Measurements from ENCODE around the gene DENR. TPM values are rescaled to one million over a fixed set of nuclear protein-coding genes. Genes with fewer than 3 reads are reported as not detected.

DENR gene
- total RNA-seq, 3 donors from 2014 or later = 88.1 to 92.9 (median 90.2) TPM

Other genes starting within 250 kb of the DENR start
- 10 to 100 TPM; 84.7 to 97.3 (median 90.7) TPM for gene RSRC2, start 225.9 kb upstream of the DENR start, total RNA-seq
- 10 to 100 TPM; 54.7 to 62.7 (median 57.8) TPM for gene KNTC1, start 225.6 kb upstream of the DENR start, total RNA-seq
- not detected for gene HCAR2, start 49.5 kb upstream of the DENR start, total RNA-seq
- not detected for gene HCAR3, start 36.0 kb upstream of the DENR start, total RNA-seq
- under 1 TPM; 0.24 to 0.61 (median 0.40) TPM for gene HCAR1, start 22.0 kb upstream of the DENR start, total RNA-seq
- 1 to 10 TPM in 1 of 3 donors, under 1 TPM in 2; 0.40 to 1.3 (median 0.43) TPM for gene CCDC62, start 21.7 kb downstream of the DENR start, total RNA-seq
- 10 to 100 TPM; 23.2 to 34.5 (median 32.1) TPM for gene HIP1R, start 82.6 kb downstream of the DENR start, total RNA-seq
- 10 to 100 TPM; 11.9 to 20.3 (median 18.4) TPM for gene VPS37B, start 143.3 kb downstream of the DENR start, total RNA-seq
- gene ABCB9, start 213.6 kb downstream of the DENR start, total RNA-seq = 1 to 10 TPM; 2.3 to 3.2 (median 2.9) TPM
- gene OGFOD2, start 222.4 kb downstream of the DENR start, total RNA-seq = 10 to 100 TPM; 23.1 to 25.5 (median 24.7) TPM
- 100 to 1,000 TPM; 118 to 141 (median 129) TPM for gene ARL6IP4, start 227.9 kb downstream of the DENR start, total RNA-seq

Measured in activated T-cell treated with anti-CD3 and anti-CD28 coated beads, Interleukin-2, amount 50 U/mL, for 4 hours (primary cell).